Measurements from ENCODE around the gene C10orf90.

DNA sequence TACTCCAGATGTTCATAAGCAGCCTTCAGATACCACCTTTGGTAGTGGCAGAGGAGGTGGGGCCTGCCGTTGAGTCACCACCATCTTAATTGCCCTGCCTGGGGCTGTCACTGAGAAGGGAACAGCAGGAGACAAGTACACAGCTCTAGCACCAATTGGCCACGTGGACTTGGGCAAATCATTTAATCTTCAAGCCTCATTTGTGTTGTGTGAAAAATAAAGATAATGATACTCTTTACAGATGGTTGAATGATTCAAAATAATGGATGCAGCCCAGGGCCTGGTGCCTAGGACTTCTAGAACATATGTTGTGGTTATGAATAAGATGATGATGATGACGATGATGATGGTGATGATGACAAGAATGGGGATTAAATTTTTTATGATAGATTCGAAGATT, 170.3 kb downstream of the C10orf90 start:
- TF ChIP-seq, protein P1, sequence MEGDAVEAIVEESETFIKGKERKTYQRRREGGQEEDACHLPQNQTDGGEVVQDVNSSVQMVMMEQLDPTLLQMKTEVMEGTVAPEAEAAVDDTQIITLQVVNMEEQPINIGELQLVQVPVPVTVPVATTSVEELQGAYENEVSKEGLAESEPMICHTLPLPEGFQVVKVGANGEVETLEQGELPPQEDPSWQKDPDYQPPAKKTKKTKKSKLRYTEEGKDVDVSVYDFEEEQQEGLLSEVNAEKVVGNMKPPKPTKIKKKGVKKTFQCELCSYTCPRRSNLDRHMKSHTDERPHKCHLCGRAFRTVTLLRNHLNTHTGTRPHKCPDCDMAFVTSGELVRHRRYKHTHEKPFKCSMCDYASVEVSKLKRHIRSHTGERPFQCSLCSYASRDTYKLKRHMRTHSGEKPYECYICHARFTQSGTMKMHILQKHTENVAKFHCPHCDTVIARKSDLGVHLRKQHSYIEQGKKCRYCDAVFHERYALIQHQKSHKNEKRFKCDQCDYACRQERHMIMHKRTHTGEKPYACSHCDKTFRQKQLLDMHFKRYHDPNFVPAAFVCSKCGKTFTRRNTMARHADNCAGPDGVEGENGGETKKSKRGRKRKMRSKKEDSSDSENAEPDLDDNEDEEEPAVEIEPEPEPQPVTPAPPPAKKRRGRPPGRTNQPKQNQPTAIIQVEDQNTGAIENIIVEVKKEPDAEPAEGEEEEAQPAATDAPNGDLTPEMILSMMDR (conservative IDR thresholded peaks at IDR 0.05 in 1 of 2, IDR thresholded peaks at IDR 0.05 in 1 of 2; ENCODE audit: extremely low read depth in 1 of 2, insufficient read depth in 1 of 2, low read depth in 1 of 2, low read length in 2 of 2): no peak
- TF ChIP-seq EZH2 (IDR thresholded peaks at IDR 0.05; ENCODE audit: borderline replicate concordance, low read length): no peak
